Measurements from ENCODE around the gene ZKSCAN8. TPM values are rescaled to one million over a fixed set of nuclear protein-coding genes. Genes with fewer than 3 reads are reported as not detected.

The ZKSCAN8 gene
- total RNA-seq, 1 donor from 2014 or later: 8.7 TPM

- peaks cover 19% of the 10 kb centered on the region for H3K27me3 ChIP-seq
- intact Hi-C loops (cut with DNase I): no loop called here
- DNase-seq (ENCODE audit: low spot score in 2 of 2): no peak
These were observed 65.3 kb downstream of the ZKSCAN8 start for GRCh38 chr6:28206928-28207509.

GRCh38 chr6:28207510-28208110 is 65.9 kb downstream of the ZKSCAN8 start:
- DNase-seq (ENCODE audit: low spot score in 2 of 2): no peak
- Histone ChIP-seq H3K36me3 (no peaks in the 10 kb centered on the region), H3K4me1 (peaks cover 0 to 2% of the 10 kb centered on the region in 2 donors), H3K9me3 (peaks cover 0 to 12% of the 10 kb centered on the region in 2 donors), H3K27ac (no peak overlapping the region), H3K27me3 (peaks cover 21% of the 10 kb centered on the region), H3K4me3 (peak overlapping the region in 1 of 2 donors; percentile 52)
- TF ChIP-seq CTCF (IDR thresholded peaks at IDR 0.05): no peak
- intact Hi-C loops (cut with DNase I): no loop called here

More at GRCh38 chr6:28206928-28207509, 65.3 kb downstream of the ZKSCAN8 start:
- H3K4me3 ChIP-seq: peak overlapping the region in 1 of 2 donors; percentile 52
- TF ChIP-seq CTCF (IDR thresholded peaks at IDR 0.05): no peak
- H3K36me3 ChIP-seq: no peaks in the 10 kb centered on the region
- H3K27ac ChIP-seq: no peak overlapping the region
- H3K9me3 ChIP-seq: peaks cover 0 to 12% of the 10 kb centered on the region in 2 donors
- peaks cover 0 to 2% of the 10 kb centered on the region in 2 donors for H3K4me1 ChIP-seq

- Histone ChIP-seq H3K36me3 (no peaks in the 10 kb centered on the region), H3K27ac (no peak overlapping the region), H3K27me3 (peaks cover 23% of the 10 kb centered on the region), H3K4me3 (peak overlapping the region in 1 of 2 donors; percentile 52), H3K9me3 (peaks cover 0 to 9% of the 10 kb centered on the region in 2 donors), H3K4me1 (peaks cover 0 to 2% of the 10 kb centered on the region in 2 donors)
- DNase-seq (ENCODE audit: low spot score in 2 of 2): no peak
- TF ChIP-seq CTCF (IDR thresholded peaks at IDR 0.05): no peak
- intact Hi-C loops (cut with DNase I): no loop called here
These were observed 66.5 kb downstream of the ZKSCAN8 start for GRCh38 chr6:28208111-28208659.

Other genes starting within 250 kb of the ZKSCAN8 start
- not detected for gene OR2B2, start 229.5 kb upstream of the ZKSCAN8 start, total RNA-seq
- gene OR2B6, start 184.6 kb upstream of the ZKSCAN8 start, total RNA-seq: not detected
- not detected for gene ZNF165, start 61.3 kb upstream of the ZKSCAN8 start, total RNA-seq
- gene ZSCAN16, start 17.3 kb upstream of the ZKSCAN8 start, total RNA-seq: not detected
- gene ZSCAN9, start 83.4 kb downstream of the ZKSCAN8 start, total RNA-seq: 3.7 TPM
- gene ZKSCAN4, start 110.4 kb downstream of the ZKSCAN8 start, total RNA-seq: 3.1 TPM
- not detected for gene NKAPL, start 117.4 kb downstream of the ZKSCAN8 start, total RNA-seq
- 2.6 TPM for gene ZSCAN26, start 125.3 kb downstream of the ZKSCAN8 start, total RNA-seq
- gene PGBD1, start 139.7 kb downstream of the ZKSCAN8 start, total RNA-seq: 3.0 TPM
- 0.21 TPM for gene ZSCAN31, start 194.3 kb downstream of the ZKSCAN8 start, total RNA-seq
- gene ZKSCAN3, start 208.1 kb downstream of the ZKSCAN8 start, total RNA-seq: 0.21 TPM